Epidermal melanocyte (primary cell): ENCODE measurements around the gene SULT1A2.
"Not testable (repeated sequence)": the region's sequence is repeated elsewhere in the genome, so short reads cannot be mapped to it uniquely, and the experiment has no call there.

Source experiments
- DNase-seq: peaks from one replicate; pipeline ENCODE4 v3.0.0; 2011; ENCODE audit warnings: low spot score; ENCODE audit not compliant: insufficient read length

The SULT1A2 gene

DNA sequence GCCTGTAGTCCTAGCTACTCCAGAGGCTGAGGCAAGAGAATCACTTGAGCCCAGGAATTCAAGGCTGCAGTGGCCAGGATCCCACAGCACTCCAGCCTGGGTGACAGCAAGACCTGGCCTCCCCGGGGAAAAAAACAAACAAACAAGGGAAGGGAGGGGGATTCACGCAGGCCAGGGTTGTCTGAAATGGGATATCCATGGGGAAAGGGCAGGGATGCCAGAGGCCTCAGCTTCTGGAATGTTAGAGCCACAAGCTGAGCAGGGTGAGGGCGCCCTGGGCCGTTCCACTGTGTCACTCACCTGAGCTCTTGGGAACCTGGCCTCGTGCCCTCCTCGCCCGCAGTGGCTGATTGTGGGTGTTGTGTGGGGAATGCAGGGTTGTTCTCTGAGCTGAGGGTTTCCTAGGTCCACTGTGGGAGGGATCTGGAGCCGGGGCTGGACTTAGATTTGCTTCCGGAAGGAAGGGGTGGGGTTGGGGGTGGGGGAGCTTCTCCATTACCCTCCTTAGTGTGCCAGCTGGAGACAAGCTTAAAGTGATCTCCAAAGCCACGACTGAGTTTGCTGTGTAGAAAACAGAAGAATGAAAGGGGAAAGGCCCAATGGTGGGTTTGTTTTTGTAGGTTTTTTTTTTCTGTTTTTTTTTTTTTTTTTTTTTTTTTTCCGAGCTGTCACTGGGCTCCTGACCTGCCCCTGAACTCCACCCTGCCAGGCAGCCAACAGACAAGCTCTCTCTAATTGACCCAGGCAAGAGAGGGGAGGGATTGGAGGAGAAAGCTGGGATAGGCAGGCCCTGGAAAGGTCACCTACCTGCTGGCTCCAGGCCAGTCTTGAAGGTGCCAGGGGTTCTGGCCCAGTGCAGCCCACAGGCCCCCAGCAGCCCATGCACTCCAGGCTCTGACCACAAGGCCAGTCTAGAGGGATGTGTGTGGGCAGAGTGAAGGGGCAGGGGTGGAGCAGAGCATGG, 13.1 kb upstream of the SULT1A2 start, which contains the start of gene SULT1A1:
Gene SULT1A1, minus strand, starts transcription at position 414 of the 964 bp plus-strand sequence. CDS start 1,189 bp downstream, outside the sequence.
- DNase-seq, result no peak

GRCh38 chr16:28608867-28609596, 12.2 kb upstream of the SULT1A2 start:
- not testable (repeated sequence) for DNase-seq

DNA sequence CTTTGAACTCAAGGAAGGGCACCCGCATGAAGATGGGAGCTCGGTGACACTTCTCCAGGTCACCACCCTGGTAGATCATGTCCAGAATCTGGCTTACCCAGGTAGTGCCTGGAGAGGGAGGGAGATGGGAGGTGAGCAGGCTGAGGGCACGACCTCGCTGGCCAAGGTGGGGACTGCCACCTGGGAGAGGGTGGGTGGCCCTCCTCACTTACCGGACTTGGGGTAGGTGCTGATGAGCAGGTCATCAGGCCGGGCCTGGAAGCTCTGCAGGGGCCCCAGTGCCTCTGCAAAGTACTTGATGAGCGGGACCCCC, 11.6 kb upstream of the SULT1A2 start:
- not testable (repeated sequence) for DNase-seq

- DNase-seq, result not testable (repeated sequence)
These were observed 11.0 kb upstream of the SULT1A2 start for GRCh38 chr16:28607681-28608495.

DNA sequence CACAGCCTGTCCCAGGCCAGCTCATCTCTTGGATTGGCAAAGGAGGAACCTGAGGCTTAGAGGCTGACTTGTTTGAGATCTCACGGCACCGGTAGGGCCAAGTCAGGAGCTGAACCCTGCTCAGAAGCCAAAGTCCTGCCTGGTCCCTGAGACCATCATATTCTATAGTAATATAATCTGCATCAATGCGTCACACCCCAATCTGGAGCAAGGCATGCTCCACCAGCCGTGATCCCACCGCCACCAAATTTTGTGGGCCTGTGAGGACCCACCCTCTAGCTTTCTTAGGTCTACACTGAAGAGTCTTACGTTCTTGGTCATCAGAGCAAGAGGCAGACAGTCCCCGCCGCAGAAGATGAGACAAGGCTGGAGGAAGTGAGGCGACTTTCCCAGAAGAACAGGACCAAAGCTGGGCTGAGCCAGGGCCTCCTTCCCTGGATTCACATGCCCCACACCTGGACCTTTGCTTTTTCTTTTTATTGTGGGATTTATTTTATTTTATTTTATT, 10.3 kb upstream of the SULT1A2 start:
- no peak for DNase-seq

- DNase-seq, result no peak
These were observed 9.7 kb upstream of the SULT1A2 start for GRCh38 chr16:28606291-28607115.

DNA sequence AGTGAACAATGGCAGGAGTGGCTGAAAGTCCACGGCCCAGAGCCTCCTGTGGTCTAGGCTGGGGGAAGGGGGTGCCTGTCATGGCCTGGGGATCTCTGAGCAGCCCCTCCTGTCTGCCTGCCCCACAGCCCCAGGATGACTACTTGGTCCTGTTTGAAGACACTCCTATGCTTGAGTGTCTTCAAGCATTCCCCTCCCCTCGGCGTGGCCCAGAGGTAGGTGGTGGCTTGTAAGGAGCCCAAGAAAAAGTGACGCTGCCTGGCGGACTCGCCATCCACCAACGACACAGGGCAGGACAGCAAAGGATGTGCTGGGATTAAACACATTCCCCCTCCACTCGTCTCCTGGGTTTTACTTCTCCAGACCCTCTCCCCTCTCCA, 7.3 kb upstream of the SULT1A2 start:
- no peak for DNase-seq

DNA sequence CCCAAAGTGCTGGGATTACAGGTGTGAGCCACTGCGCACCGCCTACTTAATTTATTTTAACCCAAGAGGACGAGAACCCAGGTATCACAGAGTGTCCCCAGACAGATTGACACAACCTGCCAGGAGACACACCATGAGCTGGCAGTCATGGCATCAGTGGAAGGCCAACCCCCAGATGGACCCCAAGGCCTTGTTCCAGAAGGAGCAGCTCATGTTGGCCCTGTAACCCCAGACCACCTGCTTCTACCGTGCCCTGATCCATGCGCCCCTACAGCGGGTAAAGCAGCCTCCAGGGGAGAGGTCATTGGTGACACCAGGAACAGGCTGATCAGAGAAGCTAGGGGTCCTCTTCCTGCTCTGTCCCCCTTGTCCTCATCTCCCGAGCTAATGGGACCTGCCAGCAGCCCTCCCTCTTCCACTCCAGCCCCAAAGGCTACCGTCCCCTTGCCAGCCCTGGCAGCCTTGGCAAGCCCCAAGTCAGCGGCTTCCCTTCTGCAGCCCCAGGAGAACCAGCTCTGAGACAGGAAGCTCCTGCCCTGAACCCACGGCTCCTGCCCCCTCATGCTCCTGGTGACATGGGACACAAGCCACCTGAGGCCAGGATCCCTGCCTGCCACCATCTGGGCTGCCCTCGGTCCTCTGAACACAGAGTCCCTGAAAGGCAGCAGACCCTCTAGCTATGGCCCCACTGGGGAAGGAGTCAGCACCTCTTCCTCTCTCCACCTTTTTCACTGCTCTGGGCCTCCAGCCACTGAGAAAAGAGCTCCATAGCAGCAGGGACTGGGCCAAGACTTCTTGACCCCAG, 6.7 kb upstream of the SULT1A2 start:
- DNase-seq, result no peak

DNA sequence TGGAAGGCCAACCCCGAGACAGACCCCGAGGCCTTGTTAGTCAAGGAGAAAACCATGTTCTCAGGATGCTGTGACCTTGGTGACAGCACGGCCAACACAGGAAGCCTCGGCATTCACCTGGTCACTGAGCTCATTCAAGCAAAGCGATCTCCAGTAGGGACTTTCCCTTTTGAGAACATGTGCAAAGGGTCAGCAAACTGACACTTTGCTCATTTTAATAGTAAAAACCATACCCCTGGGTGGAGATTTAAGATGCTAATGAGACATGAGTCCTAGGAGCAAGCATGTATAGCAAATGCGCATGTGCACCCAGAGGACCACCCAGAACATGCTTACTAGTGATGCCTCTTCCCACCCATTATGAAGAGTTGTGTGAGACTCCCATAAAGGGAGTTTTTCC, 5.7 kb upstream of the SULT1A2 start:
- DNase-seq, result no peak

DNA sequence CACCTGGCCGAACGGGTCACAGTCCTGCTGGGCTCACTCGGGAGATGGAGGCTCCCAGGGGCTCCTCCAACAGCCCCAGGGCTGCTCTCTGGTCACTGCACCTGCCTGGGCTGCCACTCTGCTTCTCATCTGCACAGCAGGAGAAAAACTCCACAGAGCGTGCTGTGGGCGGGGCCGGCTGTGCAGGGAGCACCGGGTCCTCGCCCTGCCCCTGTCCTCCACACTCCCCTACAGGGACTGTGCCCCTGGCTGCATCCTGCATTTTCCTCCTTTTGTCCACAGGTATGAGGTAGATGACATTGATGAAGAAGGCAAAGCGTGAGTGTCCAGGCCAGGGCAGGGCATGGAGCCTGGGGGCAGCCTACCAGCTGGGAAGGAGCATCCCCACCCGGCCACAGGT, 5.2 kb upstream of the SULT1A2 start:
- not testable (repeated sequence) for DNase-seq

DNA sequence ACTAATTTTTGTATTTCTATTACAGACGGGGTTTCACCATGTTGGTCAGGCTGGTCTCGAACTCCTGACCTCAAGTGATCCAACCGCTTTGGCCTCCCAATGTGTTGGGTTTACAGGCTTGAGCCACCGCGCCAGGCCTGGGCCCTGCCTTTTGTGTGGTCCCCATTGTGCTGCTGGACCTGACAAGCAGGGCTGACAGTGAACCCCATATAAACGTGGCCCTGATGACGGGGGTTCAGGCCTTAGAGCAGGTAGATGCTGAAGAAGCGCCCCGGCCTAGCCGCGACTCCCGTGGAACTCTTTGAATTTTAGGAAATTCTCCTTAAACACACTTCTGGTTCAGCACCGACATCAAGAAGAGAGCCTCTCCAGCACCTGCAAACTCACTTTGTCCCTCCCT, 4.7 kb upstream of the SULT1A2 start:
- not testable (repeated sequence) for DNase-seq

GRCh38 chr16:28600965-28601364, 4.1 kb upstream of the SULT1A2 start:
- not testable (repeated sequence) for DNase-seq

DNA sequence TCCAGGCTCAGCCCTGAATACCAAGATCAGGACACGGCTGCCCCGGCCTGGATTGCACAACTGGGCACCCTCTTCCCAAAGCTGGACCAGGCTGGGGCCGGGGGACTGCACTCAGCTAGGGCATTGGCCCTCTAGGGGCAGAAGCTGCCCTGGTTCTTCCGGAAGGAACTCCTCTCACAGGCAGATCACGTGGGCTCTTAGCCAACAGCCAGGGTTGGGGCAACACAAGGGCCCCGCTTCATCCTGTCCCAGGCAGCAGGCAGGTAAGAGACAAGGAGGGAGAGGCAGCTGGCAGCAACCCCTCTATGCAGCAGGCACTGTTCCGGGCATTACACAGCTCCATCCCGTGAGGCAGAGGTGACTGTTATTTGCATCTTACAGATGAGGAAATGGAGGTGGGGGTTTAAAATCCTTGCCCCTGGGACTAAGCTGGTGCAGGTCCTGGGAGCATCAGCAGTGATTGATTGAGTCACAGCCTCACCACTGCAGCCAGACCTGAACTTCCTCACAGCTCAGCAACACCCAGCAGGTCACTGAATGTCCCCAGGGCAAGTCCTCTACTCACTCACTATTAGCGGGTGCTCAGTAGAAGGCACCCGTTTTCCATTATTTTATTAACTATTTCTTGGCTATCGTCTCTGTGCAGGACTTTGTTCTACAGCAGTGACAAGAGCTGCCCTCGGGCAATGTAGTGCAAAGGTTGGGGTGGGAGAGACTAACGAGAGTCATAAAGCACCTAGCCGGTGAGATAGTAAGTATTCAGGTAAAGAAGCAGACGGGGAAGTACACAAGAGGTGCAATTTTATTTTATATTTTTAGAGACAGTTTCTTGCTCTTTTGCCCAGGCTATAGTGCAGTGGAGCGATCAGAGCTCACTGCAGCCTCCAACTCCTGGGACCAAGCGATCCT, 2.8 kb upstream of the SULT1A2 start:
- DNase-seq, result not testable (repeated sequence)

DNA sequence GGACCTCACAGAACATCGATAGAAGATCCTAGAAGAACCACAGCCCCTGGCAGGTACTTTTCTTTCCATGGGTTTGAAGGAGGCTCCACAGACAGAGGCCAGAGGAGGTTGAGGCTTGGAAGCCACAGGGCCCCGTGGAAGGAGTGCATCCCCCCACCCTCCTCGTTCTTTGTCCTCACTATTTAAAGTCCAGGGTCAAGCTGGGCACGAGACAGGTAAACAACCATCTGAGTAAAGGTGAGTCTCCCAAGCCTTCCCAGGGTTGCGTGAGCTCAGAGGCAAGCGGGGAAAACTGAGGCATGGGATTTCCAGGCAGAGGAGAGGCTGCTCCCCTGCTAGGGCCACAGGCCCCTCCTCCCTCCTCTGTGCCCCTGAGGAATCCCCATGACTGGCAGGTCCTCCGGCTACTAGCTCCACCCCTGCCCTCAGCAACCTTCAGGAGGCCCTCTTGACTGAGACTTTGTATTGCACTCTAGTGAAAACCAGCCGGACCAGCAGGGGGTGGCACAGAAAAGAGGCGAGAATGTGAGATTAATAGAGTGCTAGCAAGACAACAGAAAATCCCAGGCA, 927 bp upstream of the SULT1A2 start:
- DNase-seq, result no peak

DNA sequence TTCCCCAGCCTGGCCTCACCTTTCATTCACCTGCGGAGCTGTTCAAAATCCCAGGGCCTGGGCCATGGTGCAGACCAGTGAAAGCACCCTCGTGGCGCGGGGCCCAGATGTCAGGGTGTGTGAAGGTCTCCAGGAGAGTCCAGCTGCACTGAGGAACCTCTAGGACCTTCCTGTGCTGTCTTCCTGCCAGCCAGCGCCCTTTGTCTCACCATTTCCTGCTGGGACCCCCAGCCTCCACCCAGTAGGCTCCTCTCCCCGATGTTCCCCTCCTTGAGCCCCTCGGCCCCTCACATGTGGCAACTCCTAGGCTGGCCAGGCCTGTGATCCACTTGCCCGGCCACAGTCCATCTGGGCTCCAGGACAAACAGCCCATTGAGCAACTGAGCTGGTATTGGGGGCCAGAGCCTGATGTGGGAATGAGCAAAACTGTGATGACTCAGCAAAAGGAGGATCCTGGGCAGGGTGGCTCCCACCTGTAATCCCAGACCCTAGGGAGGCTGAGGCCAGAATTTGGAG, 677 bp downstream of the SULT1A2 start:
- no peak for DNase-seq

- not testable (repeated sequence) for DNase-seq
These were observed 1.4 kb downstream of the SULT1A2 start for GRCh38 chr16:28595451-28595850.

GRCh38 chr16:28592979-28593553, 3.8 kb downstream of the SULT1A2 start:
- no peak for DNase-seq

GRCh38 chr16:28592511-28592910, 4.3 kb downstream of the SULT1A2 start:
- DNase-seq, result no peak
